DMS153 treated with DMSO at 0.1 percent for 48 hours (cell line): ENCODE measurements around the gene BCKDK.
"Not testable (repeated sequence)": the region's sequence is repeated elsewhere in the genome, so short reads cannot be mapped to it uniquely, and the experiment has no call there.

Source experiments
- DNase-seq: peaks from one replicate; lab custom pipeline; 2025; ENCODE audit not compliant: unreplicated experiment; lab: John Stamatoyannopoulos, UW

BCKDK gene

DNA sequence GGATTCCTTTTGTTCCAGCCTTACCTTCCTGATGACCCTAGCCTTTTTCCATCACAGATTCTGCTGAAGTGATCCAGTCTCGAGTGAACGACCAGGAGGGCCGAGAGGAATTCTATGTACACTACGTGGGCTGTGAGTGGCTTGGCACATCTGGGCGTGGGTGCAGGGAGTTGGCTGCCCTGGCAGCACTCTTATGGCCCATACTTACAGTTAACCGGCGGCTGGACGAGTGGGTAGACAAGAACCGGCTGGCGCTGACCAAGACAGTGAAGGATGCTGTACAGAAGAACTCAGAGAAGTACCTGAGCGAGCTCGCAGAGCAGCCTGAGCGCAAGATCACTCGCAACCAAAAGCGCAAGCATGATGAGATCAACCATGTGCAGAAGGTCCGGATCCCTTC lies 11.9 kb downstream of the BCKDK start:
- no peak for DNase-seq

DNA sequence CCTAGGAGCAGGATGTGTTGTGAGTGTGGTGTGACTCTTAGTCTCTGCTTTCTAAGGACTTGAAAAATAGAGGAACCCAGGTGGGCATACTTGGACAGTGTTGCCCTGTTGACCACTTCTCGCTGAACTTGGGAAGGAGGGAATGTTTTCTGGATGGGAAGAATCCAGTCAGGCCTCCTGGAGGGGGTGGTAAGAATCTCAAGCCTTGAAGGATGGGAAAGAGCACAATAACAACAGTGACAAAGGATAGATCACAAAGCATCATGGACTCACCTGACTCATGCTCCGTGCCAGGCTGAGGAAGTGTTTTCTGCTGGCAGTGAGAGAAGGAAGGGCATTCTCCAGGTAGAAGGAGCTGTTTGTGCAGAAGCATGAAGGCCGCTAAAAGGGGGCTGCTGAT lies 17.7 kb downstream of the BCKDK start:
- DNase-seq = no peak

DNA sequence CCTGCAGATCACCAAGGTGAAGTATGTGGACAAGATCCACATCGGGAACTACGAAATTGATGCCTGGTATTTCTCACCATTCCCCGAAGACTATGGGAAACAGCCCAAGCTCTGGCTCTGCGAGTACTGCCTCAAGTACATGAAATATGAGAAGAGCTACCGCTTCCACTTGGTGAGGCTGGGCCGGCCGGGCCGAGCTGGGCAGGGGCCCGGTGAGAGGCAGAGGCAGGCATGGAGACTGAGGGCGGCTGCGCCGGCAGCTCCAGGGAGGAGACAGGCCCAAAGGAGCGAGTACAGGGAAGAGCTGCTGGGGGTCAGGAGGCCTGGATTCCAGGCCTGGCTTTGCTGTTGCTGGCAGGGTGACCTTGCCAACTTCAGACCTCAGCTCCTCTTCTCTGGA lies 19.0 kb downstream of the BCKDK start:
- DNase-seq = no peak

DNA sequence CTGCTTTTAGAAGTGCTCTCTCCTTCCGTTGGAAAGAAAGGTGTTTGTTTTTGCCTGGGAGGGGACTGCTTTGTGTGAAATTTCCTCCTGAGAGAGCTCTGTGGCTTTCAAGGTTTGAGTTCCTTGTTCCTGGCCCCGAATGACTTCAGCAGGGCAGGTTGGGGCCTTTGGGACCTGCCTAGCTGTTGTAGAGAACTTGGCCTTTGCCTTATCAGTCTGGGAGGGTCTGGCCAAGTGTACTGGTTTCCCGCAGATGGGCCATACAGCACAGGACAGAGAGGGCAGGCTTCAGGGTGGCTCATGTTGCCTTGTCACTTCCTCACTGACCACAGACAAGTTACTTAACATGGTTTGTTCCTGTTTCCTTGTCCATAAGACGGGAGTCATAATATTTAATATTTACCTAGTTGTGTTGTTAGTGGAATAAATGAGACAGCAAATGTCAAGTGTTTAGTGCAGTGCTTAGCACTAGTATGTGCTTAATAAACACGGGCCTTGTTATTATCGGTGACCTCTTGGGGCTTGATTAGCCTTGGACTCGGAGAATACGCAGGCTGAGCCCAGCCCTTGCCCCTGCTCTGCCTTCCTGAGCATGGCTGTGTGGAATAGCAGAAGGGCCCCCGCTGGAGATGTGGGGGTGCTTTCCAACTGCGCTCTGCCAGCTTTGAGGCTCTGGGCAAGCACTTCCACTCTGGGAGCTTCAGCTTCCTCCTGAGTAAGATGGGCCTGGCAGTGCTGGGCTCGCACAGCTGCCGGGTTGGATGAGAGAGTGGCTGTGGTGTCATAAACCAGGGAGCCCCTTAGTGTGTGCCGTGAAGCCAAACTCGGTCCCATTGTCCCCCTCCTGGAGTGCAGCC lies 20.8 kb downstream of the BCKDK start:
- DNase-seq = no peak

DNA sequence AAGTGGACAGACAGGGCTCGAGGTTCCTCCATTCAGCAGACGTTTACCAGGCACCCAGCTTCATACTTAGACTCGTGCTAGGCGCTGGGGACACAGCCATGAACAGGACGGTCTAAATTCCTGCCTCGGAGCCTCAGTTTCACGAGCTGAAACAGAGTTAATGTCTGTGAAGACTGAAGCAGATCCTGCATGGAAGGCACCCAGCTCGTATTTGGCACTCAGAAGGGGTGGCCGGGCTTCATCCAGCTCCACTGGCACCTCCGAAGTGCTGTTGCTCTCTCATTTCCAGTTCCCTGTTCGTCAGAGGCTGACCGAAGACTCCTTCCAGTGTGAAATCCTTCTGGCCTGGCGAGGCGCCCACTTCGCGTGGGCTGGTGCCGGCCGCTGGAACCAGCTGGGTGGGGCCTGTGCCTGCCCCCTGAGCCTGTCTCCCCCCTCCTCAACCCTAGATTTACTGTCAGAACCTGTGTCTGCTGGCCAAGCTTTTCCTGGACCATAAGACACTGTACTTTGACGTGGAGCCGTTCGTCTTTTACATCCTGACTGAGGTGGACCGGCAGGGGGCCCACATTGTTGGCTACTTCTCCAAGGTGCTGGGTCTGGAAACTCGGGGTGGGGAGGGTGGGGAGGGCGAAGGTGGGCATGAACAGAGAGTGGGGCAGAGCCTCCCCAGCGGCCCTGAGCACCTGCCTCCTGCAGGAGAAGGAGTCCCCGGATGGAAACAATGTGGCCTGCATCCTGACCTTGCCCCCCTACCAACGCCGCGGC lies 21.6 kb downstream of the BCKDK start:
- DNase-seq = no peak

DNA sequence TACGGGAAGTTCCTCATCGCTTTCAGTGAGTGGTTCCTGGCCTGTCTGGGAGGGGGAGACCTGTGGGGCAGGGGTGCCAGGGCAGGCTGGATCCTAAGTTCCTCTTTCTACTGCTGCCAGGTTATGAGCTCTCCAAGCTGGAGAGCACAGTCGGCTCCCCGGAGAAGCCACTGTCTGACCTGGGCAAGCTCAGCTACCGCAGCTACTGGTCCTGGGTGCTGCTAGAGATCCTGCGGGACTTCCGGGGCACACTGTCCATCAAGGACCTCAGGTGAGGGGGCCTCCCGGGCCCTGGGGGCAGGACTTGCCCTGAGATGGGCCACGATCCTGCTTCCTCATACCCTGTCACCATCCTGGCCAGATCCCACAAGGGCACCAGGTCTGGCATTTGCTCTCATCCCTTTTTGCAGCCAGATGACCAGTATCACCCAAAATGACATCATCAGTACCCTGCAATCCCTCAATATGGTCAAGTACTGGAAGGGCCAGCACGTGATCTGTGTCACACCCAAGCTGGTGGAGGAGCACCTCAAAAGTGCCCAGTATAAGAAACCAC lies 22.2 kb downstream of the BCKDK start:
- no peak for DNase-seq

DNA sequence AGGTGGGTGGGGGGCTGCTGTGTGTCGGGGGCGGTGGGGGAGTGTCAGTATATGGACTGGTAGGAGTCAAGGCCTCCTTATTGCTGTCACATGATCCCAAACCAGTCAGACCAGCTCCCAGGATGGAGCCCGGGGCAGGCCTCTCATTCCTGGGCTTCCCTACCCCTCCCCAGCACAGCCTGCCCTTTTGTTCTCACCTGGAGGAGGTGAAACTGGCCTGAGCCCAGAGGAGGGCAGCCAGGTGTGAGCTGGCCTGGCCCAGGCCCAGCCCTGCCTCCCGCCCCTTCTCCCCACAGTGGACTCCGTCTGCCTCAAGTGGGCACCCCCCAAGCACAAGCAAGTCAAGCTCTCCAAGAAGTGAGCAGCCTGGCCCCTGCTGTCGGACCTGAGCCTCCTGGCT lies 22.7 kb downstream of the BCKDK start:
- DNase-seq = peak; percentile 12

DNA sequence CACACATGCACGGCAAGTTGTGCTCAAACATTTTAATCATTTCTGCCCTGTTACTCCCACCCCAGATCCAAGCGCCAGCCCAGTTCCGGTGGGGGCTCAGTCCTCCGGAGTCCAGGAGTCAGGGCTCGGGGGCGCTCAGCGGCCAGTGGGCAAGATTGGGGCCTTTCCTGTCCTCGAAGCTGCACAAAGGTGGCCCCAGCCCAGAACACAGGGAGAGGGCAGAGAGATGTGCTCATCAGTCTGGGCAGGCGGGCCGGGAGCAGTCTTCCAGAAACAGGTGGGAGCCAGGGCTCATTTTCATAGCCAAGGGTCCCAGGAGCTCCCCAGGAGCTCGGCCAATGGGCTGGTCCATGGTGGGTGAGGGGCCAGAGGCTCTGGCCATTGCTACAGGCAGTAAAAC lies 23.2 kb downstream of the BCKDK start:
- DNase-seq = no peak

DNA sequence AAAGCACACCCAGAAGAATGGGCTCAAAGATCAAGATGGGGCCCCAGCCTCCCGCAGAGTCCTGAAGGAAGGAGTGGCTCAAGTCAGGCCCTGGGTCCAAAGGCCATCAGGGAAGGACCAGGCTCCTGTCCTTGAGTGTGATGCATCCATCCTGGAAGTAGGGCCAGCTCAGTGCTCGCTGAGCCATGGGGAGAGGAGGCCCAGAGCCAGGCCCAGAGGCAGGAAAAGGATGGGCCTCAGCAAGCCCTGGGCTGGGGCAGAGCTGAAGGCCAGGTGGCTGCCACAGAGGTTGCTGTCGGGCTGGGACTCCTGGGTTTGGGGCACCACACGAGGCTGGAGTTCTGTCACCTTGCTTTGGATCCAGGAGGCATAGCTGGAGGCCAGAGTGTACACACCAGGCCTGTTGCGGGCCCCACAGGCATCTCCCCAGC lies 23.7 kb downstream of the BCKDK start:
- DNase-seq = no peak

DNA sequence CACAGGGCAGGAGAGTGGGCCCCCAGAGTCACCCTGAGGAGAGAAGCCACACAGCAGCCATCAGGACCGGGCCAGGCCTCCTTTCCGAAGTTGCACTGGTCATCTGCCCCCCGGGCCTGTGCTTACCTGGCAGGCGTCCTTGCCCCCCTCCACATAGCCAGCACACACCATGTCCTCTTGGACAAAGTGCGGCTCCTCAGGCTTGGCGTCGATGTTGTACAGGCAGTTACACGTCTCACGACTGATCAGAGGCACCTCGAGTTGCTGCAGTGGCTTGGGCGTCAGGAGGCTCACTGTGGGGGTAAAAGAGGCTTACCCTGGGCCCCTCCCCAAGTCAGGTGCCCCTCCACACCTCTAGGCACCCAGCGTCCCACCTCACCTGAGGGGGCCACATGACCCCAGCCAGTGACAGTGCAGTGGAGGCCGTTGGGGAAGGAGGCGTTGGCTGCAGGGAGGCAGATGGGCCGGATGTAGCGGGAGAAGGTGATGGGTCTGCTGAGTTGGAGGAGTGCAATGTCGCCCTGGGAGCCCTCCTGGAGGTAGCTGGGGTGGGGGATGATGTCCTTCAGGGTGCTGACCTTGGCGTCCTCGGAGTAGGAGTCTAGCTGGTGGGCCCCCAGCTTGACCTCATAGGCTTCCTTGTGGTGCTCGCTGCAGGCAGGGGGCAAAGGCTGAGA lies 24.3 kb downstream of the BCKDK start:
- no peak for DNase-seq

DNA sequence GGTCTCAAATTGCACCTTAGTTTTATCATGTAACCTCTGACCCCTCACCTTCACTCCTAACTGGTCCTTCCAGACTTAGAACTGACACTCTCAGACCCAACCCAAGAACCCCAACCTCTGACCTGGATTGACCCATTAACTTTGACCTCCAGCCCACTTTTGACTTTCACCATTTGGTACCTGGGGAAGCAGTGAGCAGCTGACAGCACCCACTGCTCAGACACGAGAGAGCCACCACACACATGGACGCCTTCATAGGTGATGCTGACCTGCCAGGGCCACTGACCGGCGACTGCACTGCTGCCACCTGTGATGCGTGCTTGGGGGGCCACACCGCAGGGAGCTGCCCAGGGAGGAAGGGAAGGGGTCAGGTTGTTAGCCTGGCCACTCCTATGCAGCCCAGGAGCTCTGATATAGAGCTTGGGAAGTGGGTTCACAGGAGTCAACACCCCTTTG lies 24.9 kb downstream of the BCKDK start:
- no peak for DNase-seq

DNA sequence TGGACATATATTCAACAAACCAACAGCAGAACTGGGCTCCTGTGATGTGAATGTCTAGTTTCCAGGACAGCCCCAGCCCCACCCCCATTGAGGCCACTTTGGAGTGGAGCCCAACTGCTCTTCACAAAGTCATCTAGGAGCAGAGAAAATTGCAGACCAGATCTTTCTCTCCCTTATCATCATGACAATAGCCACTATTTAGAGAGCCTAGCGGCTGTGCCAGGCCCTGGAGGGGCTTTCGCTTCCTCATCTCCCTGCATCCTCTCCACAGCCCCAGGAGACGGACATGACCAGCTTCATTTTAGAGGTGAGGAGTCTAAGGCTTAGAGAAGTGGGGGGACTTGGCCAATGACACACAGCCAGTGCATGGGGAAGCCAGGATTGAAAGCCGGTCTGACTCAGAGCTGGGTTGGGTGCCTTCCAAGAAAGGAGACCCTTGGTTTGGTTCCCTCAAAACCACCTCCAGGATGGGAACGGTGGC lies 25.9 kb downstream of the BCKDK start:
- no peak for DNase-seq

DNA sequence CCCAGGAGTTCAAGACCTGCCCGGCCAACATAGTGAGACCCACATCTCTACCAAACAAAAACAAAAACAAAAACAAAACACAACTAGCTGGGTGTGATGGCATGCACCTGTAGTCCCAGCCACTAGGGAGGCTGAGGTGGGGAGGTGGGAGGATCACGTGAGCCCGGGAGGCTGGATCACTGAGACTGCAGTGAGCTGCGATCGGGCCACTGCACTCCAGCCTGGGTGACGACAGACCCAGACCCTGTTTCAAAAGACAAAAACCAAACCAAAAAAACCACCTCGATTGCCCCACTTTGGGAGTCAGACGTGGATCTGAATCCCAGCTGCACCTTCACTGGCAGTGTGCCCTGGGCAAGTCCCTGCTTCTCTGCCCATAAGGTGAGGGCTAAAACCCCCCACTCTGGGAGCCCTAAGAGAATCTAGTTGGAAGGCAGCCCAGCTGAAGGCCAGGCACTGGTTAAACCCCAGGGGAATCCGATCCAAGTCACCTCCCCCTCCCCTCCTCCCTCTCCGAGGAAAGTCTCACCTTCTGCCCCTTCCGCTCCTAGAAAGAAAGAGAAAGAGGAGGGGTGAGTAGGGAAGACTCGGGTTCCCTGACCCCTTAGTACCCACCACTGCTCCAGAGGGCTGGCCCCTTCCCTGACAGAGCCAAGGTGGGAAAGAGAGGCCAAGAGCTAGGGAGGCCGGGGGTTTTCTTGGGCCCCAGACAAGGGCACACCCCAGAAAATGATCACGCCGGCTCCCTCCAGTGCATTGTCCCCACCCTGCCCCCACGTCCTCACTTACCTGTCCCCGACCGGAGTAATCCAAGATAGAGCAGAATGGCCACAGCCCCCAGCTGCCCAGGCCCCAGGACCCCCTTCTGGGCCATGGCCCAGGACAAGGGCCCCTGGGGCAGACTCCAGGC lies 26.7 kb downstream of the BCKDK start:
- peak; percentile 28 for DNase-seq

DNA sequence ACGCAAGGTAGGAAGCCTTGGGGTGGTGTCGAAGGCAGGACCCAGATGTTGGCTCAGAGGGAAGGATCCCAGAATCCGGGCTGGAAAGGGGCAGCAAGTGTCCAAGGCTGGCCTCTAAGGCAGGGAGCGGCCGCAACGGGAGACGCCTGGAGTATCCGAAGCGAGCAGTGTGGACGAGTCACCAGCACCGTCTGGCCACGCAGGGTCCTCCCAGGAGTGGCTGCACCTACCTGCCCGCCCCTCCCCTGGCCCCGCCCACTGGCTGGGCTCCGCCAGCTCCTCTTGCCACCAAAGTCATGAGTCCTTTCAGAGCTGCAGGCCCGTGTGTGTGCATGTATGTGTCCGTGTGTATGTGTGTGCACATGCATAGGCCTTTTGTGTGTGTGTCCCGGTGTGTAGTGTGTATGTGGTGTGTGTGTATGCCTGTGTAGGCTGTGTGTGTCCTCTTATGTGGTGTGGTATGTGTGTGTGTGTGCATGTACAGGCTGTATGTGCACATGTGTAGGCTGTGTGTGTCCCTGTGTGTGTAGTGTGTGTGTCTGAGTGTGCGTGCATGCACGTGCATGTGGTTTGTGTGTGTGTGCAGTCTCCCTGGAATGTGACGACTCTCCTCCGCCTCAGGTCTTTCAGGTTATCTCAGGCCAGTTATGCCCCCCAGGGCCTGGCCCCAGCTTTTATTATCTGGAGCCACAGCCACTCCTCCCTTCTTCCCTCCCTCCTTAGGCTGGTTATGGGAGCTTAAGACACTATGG lies 27.5 kb downstream of the BCKDK start, which contains the start of gene PRSS8:
TSS of gene PRSS8 (minus strand) at position 193 of the 752 bp plus-strand sequence. CDS start 229 bp downstream, outside the sequence.
- DNase-seq = peak; percentile 23

DNA sequence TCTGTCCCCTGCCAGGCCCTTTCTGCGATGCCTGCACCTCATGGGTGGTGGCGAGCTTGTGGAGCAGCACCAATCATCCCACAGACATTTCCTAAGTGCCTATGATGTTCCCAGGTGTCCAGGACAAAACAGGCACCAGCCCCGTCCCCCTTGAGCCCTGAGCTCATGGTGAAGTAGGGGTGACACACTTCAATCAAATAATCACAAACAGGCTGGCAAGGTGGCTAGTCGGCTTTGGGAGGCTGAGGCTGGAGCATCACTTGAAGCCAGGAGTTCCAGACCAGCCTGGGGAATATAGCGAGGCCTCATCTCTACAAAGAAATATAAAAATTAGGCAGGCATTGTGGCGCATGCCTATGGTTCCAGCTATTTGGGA lies 28.1 kb downstream of the BCKDK start:
- DNase-seq = no peak

DNA sequence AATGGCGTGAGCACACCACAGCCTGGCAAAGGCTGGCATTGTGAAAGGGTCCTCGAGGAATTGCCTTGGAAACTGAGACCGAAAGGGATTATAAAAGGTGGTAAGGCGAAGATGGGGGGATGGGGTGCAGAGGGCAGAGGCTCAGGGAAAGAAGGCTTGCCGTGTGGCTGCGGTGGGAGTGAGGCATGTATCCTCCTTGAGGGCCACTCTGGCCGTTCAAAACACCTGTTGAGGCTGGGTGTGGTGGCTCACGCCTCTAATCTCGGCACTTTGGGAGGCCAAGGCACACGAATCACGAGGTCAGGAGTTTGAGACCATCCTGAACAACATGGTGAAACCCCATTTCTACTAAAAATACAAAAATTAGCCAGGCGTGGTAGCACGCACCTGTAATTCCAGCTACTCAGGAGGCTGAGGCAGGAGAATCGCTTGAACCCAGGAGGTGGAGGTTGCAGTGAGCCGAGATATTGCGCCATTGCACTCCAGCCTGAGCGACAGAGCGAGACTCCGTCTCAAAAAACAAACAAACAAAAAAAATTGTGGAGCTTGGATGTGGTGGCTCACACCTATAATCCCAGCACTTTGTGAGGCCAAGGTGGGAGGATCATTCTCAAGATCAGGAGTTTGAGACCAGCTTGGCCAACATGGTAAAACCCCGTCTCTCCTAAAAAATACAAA lies 28.8 kb downstream of the BCKDK start:
- not testable (repeated sequence) for DNase-seq

DNA sequence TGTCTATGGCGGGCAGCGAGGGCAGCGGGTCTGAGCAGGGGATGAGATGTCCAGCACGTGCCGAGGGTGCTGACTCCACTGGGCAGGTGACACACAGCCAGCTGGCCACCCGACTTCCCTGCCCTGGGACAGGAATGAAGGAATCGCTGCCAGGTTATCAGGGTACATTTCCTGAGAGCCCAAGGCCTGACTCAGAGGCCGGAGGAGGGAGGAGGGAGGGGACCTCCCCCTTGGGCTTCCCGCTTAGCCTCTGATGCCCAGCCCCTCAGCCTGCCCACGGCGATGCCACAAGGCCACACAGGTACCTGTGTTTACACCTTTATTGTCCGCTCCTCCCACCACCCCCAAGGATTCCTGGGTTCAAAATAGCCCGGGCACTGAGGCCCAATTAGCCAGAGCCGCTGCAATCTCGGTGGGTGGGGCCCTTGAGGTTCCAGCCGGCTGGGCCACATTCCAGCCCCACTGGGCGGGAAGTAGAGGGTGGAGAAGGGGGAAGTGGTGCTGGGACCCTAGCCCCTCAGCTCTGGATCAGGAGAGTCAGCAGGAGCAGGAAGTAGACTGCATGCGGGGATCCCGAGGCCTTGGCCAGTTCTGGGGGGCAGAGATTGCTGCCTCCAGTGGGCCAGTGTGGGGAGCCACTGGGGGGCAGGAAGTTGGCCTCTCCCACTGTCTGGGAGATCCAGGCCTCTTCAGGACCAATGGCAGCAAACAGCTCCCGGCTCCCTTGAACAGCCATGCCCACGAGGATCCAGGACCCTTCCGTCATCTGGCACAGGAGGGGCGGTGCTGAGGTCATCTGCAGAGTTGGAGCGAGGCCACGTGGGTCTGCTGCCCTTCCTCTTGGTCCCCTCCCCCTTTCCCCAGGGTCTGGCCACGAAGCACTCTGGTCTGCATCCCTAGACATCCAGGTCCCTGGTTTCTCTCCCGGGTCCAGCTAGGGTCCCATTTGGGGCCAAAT lies 30.7 kb downstream of the BCKDK start:
- no peak for DNase-seq

DNA sequence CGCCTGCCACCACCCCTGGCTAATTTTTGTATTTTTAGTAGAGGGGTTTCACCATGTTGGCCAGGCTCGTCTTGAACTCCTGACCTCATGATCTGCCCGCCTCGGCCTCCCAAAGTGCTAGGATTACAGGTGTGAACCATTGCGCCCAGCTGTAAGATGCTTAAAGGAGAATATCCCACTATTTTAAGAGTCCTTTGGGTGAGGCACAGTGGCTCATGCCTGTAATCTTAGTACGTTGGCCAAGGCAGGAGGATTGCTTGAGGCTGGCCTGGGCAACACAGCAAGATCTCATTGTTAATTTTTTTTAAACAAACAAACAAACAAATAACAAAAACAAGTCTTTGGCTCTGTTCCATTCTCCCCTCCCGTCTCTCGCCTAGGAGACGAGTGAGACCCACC lies 32.9 kb downstream of the BCKDK start:
- DNase-seq = not testable (repeated sequence)
